ENCODE data around the gene CRTAC1. TPM values are rescaled to one million over a fixed set of nuclear protein-coding genes. Genes with fewer than 3 reads are reported as not detected.

The CRTAC1 gene
- polyA plus RNA-seq, 1 of the 3 experiments (the other 2 are of a cell fraction): 0.05 TPM

- Histone ChIP-seq H3K9me2 (no peaks in the 10 kb centered on the region), H3K4me3 (ENCODE audit: low read depth in 2 of 2, low read length in 1 of 2) (no peak overlapping the region), H3K79me2 (ENCODE audit: insufficient read depth) (no peaks in the 10 kb centered on the region), H3K9ac (no peak overlapping the region), H3K36me3 (replicated peaks in 1 of 2; ENCODE audit: control insufficient read depth in 1 of 2, insufficient read depth in 2 of 2, low read length in 1 of 2) (no peaks in the 10 kb centered on the region), H3K27me3 (ENCODE audit: insufficient read depth) (peaks cover 15% of the 10 kb centered on the region; the same call in 1 of the 2 replicates), H4K20me1 (ENCODE audit: insufficient read depth) (no peaks in the 10 kb centered on the region), H3K27ac (ENCODE audit: low read depth in 2 of 2, low read length in 1 of 2) (no peak overlapping the region), H2AFZ (ENCODE audit: low read depth) (no peak overlapping the region), H3F3A (replicated peaks; ENCODE audit: insufficient read depth) (peaks cover 6% of the 10 kb centered on the region), H3K4me1 (ENCODE audit: control insufficient read depth in 1 of 2, insufficient read depth in 2 of 2, low read depth in 1 of 2, low read length in 1 of 2) (peaks cover 5 to 21% of the 10 kb centered on the region in 2 experiments; a peak in 2 of 4 replicates), H3K4me2 (no peak overlapping the region), H3K9me3 (no peaks in the 10 kb centered on the region)
- no peak for DNase-seq
- CTCF ChIA-PET: interaction anchor here (1.1 kb wide), 1 partner anchor 10 kb away, joined by 3 read pairs; no protein-coding TSS in a partner anchor
- POLR2A ChIA-PET: no interaction called here
- no peak for TF ChIP-seq SMC3 (IDR thresholded peaks at IDR 0.05; ENCODE audit: low read depth, low read length)
- no peak for TF ChIP-seq MEF2A (IDR thresholded peaks at IDR 0.05; ENCODE audit: borderline replicate concordance, low read depth)
- TF ChIP-seq TCF12 (IDR thresholded peaks at IDR 0.05): no peak
- TF ChIP-seq IRF3 (IDR thresholded peaks at IDR 0.05; ENCODE audit: low read depth, low read length): no peak
- TF ChIP-seq NFIC (IDR thresholded peaks at IDR 0.05; ENCODE audit: borderline replicate concordance): no peak
- TF ChIP-seq ELF1 (IDR thresholded peaks at IDR 0.05): no peak
- no peak for TF ChIP-seq CTCF (IDR thresholded peaks at IDR 0.05)
- TF ChIP-seq JUND (IDR thresholded peaks at IDR 0.05): no peak
- no peak for TF ChIP-seq USF2 (IDR thresholded peaks at IDR 0.05; ENCODE audit: borderline replicate concordance, low read depth, low read length)
- no peak for TF ChIP-seq SIN3A (IDR thresholded peaks at IDR 0.05; ENCODE audit: borderline replicate concordance, low read depth, low read length)
- no peak for TF ChIP-seq FOSL2 (IDR thresholded peaks at IDR 0.05; ENCODE audit: borderline replicate concordance, low read depth)
- TF ChIP-seq FOXM1 (IDR thresholded peaks at IDR 0.05; ENCODE audit: low read depth): no peak
- TF ChIP-seq GATA2 (CRISPR knock-in tag; IDR thresholded peaks at IDR 0.05): no peak
- no peak for TF ChIP-seq FOXJ3 (CRISPR knock-in tag; IDR thresholded peaks at IDR 0.05)
- TF ChIP-seq NRF1 (IDR thresholded peaks at IDR 0.05; ENCODE audit: low read depth, low read length): no peak
- TF ChIP-seq RAD21 (IDR thresholded peaks at IDR 0.05; ENCODE audit: low read length): no peak
- TF ChIP-seq TEAD4 (IDR thresholded peaks at IDR 0.05; ENCODE audit: borderline replicate concordance, insufficient read depth): no peak
- no peak for TF ChIP-seq EZH2phosphoT487 (IDR thresholded peaks at IDR 0.05; ENCODE audit: borderline replicate concordance, low read depth)
- no peak for TF ChIP-seq EP300 (IDR thresholded peaks at IDR 0.05; ENCODE audit: borderline replicate concordance in 1 of 2, low read depth in 1 of 2, low read length in 1 of 2)
- WGBS (ENCODE audit: low lambda C conversion rate): 80% methylated on average over 1 of the region's 2 CpGs
Measured at GRCh38 chr10:97892506-97892905, 137.9 kb downstream of the CRTAC1 start.
